Activated naive CD4-positive, alpha-beta T cell (primary cell): ENCODE results near the gene SERPINA12.

Experiments
- DNase-seq, 4 experiments: peaks; one replicate each; lab custom pipeline; 2025; lab: John Stamatoyannopoulos, UW

The SERPINA12 gene

GRCh38 chr14:94465042-94465441 is 44.2 kb downstream of the SERPINA12 start:
- DNase-seq: no peak

GRCh38 chr14:94464290-94464689 is 45.0 kb downstream of the SERPINA12 start:
- DNase-seq: no peak

- no peak for DNase-seq
Observed at GRCh38 chr14:94462763-94463572, 46.3 kb downstream of the SERPINA12 start.

- DNase-seq: no peak
Observed at GRCh38 chr14:94462219-94462551, 47.1 kb downstream of the SERPINA12 start.

- DNase-seq: no peak
Observed at GRCh38 chr14:94461526-94462218, 47.6 kb downstream of the SERPINA12 start.

- no peak for DNase-seq
Observed at GRCh38 chr14:94460631-94461416, 48.4 kb downstream of the SERPINA12 start.

GRCh38 chr14:94458558-94459205 is 50.6 kb downstream of the SERPINA12 start:
- no peak for DNase-seq

GRCh38 chr14:94458096-94458495 is 51.2 kb downstream of the SERPINA12 start:
- no peak for DNase-seq

- no peak for DNase-seq
Observed at GRCh38 chr14:94455928-94456327, 53.3 kb downstream of the SERPINA12 start.

- no peak for DNase-seq
Observed at GRCh38 chr14:94451826-94452225, 57.4 kb downstream of the SERPINA12 start.

GRCh38 chr14:94451091-94451771 is 58.0 kb downstream of the SERPINA12 start:
- DNase-seq: no peak

- no peak for DNase-seq
Observed at GRCh38 chr14:94450722-94451090, 58.6 kb downstream of the SERPINA12 start.

- DNase-seq: no peak
Observed at GRCh38 chr14:94449930-94450329, 59.3 kb downstream of the SERPINA12 start.

GRCh38 chr14:94448071-94448808 is 61.0 kb downstream of the SERPINA12 start:
- no peak for DNase-seq

- no peak for DNase-seq
Observed at GRCh38 chr14:94447206-94447605, 62.1 kb downstream of the SERPINA12 start.

- no peak for DNase-seq
Observed at GRCh38 chr14:94446126-94446525, 63.1 kb downstream of the SERPINA12 start.

GRCh38 chr14:94445003-94445402 is 64.3 kb downstream of the SERPINA12 start:
- DNase-seq: no peak

- DNase-seq: no peak
Observed at GRCh38 chr14:94441531-94442205, 67.6 kb downstream of the SERPINA12 start.

- no peak for DNase-seq
Observed at GRCh38 chr14:94441130-94441529, 68.1 kb downstream of the SERPINA12 start.

GRCh38 chr14:94439453-94440057 is 69.7 kb downstream of the SERPINA12 start:
- DNase-seq: no peak
